MM.1S (cell line): ENCODE results near the gene IKBKG.
A peak's percentile ranks its signal among the peaks of the same experiment; 100 is the strongest.

Experiments used
- CTCF ChIP-seq: fragments of 300-600 bp; sonication (generic); IDR thresholded peaks from 2 replicates; pipeline ENCODE4 v1.5.1; 2016; ENCODE audit warnings: antibody characterized with exemption, low read length, mixed read lengths
- EZH2 ChIP-seq: fragments of 300-600 bp; sonication (generic); optimal IDR thresholded peaks from 2 replicates; pipeline ENCODE3; 2017; ENCODE audit warnings: low read depth, mild to moderate bottlenecking, antibody characterized with exemption, low read length, mixed read lengths

- TF ChIP-seq CTCF (peak; percentile 99), EZH2 (no peak)
Observed at GRCh38 chrX:154534526-154535322, 12.7 kb upstream of the IKBKG start.
